Measurements from ENCODE around the gene P2RY10.
"Not testable (repeated sequence)": the region's sequence is repeated elsewhere in the genome, so short reads cannot be mapped to it uniquely, and the experiment has no call there.

The P2RY10 gene

DNA sequence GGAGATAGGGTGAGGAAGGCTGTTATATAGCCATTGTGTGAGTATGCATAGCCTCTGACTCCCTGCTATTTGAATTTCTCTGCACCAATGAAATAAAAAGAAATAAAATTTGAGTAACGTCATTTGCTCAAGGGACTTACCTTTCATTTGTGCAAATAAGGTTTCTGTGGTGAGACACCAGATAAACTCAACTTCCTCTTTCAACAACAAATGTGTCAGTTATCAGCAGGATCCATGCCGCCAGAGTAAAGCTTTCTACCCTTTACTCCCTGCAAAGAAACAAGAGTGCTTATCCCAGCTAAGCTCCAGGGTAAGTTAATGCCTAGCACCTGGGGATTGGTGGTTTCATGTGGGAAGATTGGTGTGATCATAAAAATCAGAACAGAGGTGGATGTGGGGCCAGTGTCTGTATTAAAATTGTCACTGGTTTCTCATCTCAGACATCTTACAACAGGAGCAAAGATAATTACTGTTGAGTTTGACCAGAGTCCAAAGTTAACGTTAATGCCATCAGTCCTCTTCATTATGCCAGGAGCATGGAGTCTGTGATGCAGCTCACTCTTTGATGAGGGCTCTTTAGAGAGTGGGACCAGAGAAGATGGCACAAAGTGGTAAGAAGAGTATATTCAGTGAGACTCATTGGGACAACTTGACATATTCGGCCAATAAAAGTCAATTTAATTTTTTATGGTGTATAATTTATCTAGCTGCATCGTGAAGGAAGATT, at the start of gene P2RY10:
Gene P2RY10 (plus strand): TSS at position 206 of the 727 bp plus-strand sequence. CDS start 15,130 bp downstream, outside the sequence.
- peak in 1 of 2 donors; percentile 10 for DNase-seq

DNA sequence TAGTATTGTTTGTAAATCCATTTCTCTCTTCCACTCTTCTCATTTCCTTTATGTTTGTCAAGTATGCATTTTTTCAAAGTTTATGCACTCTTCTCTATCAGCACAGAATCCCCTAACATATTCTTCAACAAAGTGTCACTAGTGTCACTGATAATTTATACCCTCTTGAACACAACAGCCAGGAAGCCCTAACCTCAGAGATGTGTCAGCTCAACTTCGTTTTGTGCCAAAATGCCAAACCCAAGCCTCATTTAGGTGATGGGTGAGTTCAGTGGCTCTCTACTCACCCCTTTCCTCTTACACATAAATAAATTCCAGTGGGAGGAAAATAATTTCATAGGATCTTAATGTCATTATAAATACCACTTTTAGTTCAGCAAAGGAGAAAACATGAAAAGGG, 22.4 kb upstream of the P2RY10 start:
- peak in 1 of 2 donors; percentile 61 for DNase-seq

DNA sequence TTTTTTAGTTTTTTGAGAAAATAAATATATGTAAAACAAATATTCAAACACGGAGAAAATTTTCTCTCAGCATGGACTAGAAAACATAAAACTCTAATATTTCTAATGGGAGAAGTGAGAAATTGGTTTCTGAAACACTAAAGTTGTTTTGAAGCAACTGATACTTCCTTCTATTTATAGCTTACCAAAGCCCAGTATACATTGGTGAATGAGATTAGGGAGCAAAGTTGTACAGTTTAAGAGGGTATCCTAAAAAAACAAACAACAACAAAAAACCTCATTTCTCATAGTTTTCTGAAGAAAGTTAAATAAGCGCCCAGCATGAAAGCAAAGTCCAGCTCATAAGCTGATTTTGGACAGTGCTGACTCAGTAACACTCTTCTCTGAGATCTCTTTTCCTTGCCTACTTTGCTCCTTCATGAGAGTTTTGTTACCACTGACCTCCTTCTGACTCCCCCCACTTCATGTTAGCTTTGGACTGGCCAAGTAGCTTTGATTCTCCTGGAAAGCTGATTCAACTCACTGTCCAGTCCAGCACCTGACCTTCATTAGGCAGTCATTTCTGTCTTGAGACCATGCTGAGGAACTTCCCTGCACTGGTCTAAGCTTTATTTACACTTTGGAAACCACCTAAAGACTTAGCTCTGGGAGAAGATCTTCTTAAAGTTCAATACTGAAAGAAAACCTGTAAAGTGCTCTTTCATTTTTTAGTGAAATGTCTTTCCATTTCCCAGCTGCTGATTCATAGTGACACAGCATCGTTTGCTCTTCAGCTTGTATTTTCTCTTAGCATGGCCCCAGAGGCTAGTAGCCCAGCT, 21.8 kb upstream of the P2RY10 start:
- DNase-seq, result peak in 1 of 2 donors; percentile 27

GRCh38 chrX:78931814-78932213, 13.4 kb upstream of the P2RY10 start:
- DNase-seq, result peak in 1 of 2 donors; percentile 43

DNA sequence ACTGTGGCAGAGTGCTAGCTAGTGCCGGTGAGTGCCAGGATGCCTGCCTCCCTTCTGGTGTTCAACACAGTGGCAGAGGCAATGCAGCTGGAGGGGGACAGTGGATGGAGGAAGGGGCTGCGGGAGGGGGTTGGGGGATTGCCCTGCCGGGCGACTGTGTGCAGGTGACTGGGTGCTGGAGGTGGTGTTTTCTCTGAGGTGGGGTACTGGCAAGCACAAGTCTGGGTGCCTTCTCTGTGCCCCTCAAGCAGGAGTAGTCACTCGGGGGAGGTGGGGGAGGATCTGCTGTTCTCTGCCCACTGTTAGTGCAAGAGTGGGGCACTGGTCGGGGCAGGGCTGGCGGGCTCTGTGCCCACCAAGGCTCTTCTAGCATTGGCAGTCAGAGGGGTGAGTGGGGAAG, 10.3 kb upstream of the P2RY10 start:
- no peak for DNase-seq

DNA sequence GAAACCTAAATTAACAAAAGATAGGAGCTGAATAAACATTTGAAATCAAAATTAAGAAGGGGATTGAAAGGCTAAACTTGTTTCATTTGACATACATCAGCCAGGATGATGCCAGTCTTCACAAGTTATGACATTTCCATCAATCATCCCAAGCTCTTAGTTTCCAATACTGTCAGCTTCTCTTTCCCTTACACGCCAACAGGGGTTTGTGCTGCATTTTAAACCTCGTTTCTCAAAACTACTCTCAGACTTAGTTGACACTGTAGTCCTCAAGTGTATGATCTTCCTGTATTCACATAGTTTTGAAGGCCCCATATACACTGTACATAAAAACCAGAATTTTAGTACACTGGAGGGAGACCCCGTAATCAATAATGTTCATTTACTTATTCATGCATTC, 840 bp upstream of the P2RY10 start:
- no peak for DNase-seq

GRCh38 chrX:78946178-78946931, 1.2 kb downstream of the P2RY10 start:
- no peak for DNase-seq

GRCh38 chrX:78950009-78950835, 5.0 kb downstream of the P2RY10 start:
- DNase-seq, result peak in 1 of 2 donors; percentile 18

DNA sequence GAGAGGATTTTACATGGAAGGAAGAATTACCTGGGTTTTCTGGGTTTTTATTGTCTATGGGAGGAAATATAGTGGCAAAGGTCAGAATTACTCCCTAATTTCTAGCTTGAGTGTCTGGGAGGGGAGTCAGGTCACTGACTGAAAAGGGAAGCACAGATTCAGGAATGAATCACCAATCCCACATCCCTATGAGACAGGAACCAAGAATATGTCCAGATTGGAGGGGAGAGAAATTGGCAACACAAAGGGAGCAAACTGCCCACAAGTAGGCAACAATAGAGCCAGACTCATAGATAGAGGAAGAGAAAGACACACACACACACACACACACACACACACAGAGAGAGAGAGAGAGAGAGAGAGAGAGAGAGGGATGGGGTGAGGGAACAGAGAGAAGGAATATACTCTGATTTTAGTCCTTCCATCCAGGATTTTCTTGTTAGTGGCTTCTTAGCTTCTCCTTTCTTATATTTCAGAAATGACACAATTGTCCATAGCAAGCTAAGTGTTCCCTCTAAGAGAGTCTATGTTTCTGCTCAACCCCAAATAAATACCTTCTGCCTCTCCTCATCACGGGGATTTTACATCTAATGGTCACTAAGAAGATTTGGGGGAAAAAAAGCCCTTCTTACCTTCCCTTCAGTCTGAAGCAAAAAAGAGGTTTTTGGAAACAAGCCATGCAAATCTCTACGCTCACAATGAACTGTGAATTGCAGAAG, 12.0 kb downstream of the P2RY10 start:
- no peak for DNase-seq

GRCh38 chrX:78957768-78958130, 12.6 kb downstream of the P2RY10 start:
- no peak for DNase-seq

DNA sequence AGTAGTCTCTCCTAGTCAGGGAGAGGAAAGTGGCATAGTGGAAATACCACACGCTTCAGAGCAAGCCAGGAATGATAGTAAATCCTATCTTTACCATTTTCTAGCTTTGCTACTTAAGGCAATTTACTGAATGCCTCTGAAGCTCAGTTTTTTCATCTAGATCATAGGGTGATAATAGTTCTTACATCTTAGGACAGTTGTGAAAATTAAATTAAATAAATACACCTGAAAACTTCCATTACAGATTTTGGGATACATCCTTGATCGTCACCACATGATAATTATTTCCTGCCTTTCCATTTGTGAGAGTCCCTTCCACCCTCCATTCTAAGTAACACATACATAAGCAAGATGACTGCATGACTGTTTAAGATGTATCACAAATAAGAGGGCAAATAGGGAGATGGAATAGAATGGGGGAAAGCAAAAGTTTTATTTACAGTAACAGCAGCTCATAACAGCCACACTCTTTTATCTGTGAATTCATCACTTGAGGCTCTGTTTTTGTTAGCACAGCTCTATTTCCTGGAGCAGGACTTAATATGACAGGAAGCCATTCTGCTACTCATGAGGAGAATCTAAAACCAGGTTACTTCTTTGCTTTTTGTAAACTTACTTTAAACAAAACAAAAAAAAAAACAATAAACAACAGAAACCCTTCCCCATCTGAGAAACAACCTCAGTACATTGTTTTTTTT, 13.4 kb downstream of the P2RY10 start:
- no peak for DNase-seq

GRCh38 chrX:78960888-78961287, 15.7 kb downstream of the P2RY10 start:
- no peak for DNase-seq

DNA sequence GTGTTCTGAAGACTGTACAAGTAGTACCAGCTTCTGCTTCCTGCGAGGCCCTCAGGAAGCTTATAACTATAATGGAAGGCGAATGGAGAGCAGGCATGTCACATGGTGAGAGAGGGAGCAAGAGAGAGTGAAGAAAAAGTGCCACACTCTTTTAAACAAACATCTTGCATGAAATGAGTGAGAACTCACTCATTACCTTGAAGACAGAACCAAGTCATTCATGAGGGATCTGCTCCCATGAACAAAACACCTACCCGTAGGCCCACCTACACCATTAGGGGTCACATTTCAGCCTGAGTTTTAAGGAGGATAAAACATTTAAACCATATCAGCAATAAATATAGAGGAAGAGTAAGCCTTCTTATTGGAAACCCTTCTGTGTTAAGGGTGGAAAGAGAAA, 19.4 kb downstream of the P2RY10 start:
- no peak for DNase-seq

DNA sequence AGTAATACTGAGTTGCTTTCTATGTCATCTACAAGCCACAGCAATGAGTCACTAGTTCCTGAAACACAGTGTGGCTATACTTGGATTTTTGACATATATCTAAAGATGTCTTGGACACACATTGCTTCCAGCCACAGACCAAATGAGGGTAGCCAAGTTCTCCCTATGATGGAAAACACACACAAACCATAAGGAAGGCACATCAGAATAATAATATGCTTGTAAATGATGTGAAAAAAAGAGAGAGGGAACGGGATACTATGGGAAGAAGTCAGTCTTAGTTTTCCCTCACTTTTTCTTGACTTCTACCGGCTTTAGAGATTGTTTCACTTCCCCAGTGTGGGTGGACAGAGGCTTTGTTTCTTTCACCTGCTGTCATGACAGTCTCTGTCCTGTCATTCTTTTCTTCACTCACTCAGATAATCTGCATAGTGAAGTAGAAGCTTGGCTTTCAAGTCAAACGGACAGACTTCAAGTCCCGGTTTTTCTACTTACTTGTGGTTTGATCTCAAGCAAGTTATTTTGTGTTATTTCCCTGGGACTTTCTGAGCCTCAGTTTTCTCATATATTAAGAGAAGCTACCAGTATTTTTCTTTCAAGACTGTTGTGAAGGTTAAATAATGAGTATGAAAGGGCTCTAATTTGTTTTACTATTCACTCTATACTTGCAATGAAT, 34.7 kb downstream of the P2RY10 start:
- peak in 1 of 2 donors; percentile 38 for DNase-seq

- no peak for DNase-seq
These were observed 44.2 kb downstream of the P2RY10 start for GRCh38 chrX:78989349-78989748.

DNA sequence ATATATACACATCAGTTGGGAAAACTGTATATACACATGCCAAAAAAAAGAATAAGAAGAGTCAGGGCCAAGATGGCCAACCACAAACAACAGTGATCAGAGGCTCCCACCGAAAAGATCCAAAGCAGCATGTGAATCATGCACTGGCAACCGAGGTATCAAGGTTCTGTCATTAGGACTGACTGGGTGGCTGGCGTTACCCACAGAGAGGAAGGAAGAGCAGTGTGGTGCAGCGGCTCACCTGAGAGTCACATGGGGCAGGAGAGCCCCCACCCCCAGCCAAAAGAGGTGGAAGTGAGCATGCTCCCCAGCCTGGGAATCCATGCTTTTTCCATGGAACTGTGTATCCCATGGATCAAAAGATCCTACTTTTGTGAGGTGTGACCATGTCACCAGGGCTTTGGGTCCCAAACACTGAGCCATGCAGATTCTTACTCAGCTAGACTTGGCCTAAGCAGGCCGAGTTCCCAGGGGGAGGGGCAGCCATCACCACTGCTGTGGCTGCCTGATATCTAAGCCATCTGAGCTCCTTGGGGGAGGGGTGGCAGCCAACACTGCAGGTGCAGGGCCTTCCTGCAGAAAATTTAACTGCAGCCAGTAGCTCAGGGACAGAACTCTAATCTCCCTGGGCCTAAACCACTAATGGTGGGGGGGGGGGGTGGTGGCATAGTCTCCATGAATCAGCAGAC, 52.8 kb downstream of the P2RY10 start:
- no peak for DNase-seq

DNA sequence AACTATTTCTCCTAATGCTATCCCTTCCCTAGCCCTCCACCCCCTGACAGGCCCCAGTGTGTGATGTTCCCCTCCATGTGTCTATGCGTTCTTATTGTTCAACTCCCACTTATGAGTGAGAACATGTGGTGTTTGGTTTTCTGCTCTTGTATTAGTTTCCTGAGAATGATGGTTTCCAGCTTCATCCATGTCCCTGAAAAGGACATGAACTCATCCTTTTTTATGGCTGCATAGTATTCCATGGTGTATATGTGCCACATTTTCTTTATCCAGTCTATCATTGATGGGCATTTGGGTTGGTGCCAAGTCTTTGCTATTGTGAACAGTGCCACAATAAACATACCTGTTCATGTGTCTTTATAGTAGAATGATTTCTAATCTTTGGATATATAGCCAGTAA, 62.3 kb downstream of the P2RY10 start:
- DNase-seq, result not testable (repeated sequence)
